Lung (tissue), 12 donors: ENCODE data around the gene NAV1. TPM values are rescaled to one million over a fixed set of nuclear protein-coding genes. Genes with fewer than 3 reads are reported as not detected.
A peak's percentile ranks its signal among the peaks of the same experiment; 100 is the strongest.

Source experiments
- ATAC-seq: fragments of 200-7000 bp; cut with Tn5 transposase; one replicate; pipeline ENCODE4 v1.9.1; 2020; ENCODE audit warnings: moderate number of reproducible peaks; ENCODE audit not compliant: insufficient read depth, low FRiP score
- DNase-seq, 3 donors: peaks; one replicate each; pipeline ENCODE4 v3.0.0-alpha.2; 2013 to 2017
- H3K27ac ChIP-seq, 2 donors: one replicate each; pipeline ENCODE4 v1.5.1; 2013; ENCODE audit warnings: mild to moderate bottlenecking in 2 of 2, moderate library complexity in 2 of 2, control low read depth in 1 of 2, inconsistent platforms in 1 of 2, low read depth in 1 of 2, low read length in 1 of 2
- H3K27me3 ChIP-seq, 3 donors: one replicate each; pipeline ENCODE4 v1.5.1; 2013; ENCODE audit warnings: low read length in 2 of 3; ENCODE audit not compliant: control insufficient read depth in 3 of 3, insufficient read depth in 3 of 3
- H3K36me3 ChIP-seq, 4 donors: one replicate each; pipeline ENCODE4 v1.5.1; 2013; ENCODE audit warnings: low read length in 4 of 4, mild to moderate bottlenecking in 1 of 4, moderate library complexity in 1 of 4; ENCODE audit not compliant: control insufficient read depth in 4 of 4, insufficient read depth in 4 of 4
- H3K4me1 ChIP-seq, 5 donors: one replicate each; pipeline ENCODE4 v1.5.1; 2013; ENCODE audit warnings: low read length in 5 of 5, mild to moderate bottlenecking in 2 of 5, moderate library complexity in 1 of 5; ENCODE audit not compliant: control insufficient read depth in 5 of 5, insufficient read depth in 5 of 5
- H3K4me3 ChIP-seq: one replicate; pipeline ENCODE4 v1.5.1; 2013; ENCODE audit warnings: mild to moderate bottlenecking, control low read depth, moderate library complexity
- H3K9ac ChIP-seq, 2 donors: one replicate each; pipeline ENCODE4 v1.5.1; 2013; ENCODE audit warnings: low read length in 2 of 2, control low read depth in 1 of 2; ENCODE audit not compliant: insufficient read depth in 1 of 2
- H3K9me3 ChIP-seq, 4 donors: one replicate each; pipeline ENCODE4 v1.5.1; 2013; ENCODE audit warnings: low read length in 3 of 4, mild to moderate bottlenecking in 1 of 4, moderate library complexity in 1 of 4; ENCODE audit not compliant: control insufficient read depth in 4 of 4, insufficient read depth in 3 of 4
- WGBS, 2 donors: extraction: QIAGEN DNeasy Blood & Tissue Kit; methylation state at CpG; one replicate each; pipeline ENCODE4 v1.1.7; 2013; 5-methylcytosine and 5-hydroxymethylcytosine counted together
- polyA plus RNA-seq, 2 donors: library from polyadenylated mRNA; stranded (reverse); fragments of 200-250 nt; gene quantifications; one replicate each; pipeline ENCODE4 v1.2.1, GENCODE V29; 2013
- total RNA-seq, 2 donors: library from RNA; depleted of rRNA in 1 of 2; stranded (reverse); fragments of >200 nt in 1 of 2; gene quantifications; one replicate each; pipeline ENCODE4 v1.2.1, GENCODE V29; 2014 to 2021
- TF ChIP-seq, protein P1 (sequence below): IDR thresholded peaks from 2 replicates; pipeline ENCODE4 v1.5.1; 2012; ENCODE audit warnings: mild to moderate bottlenecking; ENCODE audit errors: control extremely low read depth, extremely low read depth
- donor health status: control.
- donor health status: control.
- donor health status: Bipolar disorder and iron deficiency.
- donor health status: healthy.
- donor health status: DM: yes; HTN: yes; CAD: no.

Gene NAV1
- total and polyA plus RNA-seq, 4 donors: 6.5 to 38.6 (median 17.9) TPM

DNA sequence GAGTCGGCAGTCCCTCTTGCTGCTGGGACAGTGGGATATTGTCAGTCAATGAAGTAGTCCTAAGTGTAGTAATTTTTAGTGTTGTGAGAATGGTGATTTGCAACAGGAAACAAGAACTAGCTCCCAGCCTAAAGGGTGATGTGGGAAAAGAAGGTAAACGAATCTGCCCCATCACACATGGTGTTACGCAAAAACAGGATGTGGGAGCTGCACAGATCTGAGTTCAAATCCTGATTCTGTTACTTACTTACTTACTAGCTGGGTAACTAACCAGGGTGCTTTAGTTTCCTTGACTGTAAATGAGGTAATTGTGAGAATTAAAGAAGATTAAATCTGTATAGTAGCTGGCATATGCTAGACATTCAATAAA, 22.3 kb downstream of the NAV1 start:
- Histone ChIP-seq H3K9me3 (no peaks in the 10 kb centered on the region), H3K4me3 (no peak overlapping the region), H3K27ac (no peak overlapping the region), H3K4me1 (peaks cover 0 to 14% (median 0%) of the 10 kb centered on the region in 5 donors), H3K9ac (no peak overlapping the region), H3K27me3 (no peaks in the 10 kb centered on the region), H3K36me3 (no peaks in the 10 kb centered on the region)
- TF ChIP-seq, protein P1, sequence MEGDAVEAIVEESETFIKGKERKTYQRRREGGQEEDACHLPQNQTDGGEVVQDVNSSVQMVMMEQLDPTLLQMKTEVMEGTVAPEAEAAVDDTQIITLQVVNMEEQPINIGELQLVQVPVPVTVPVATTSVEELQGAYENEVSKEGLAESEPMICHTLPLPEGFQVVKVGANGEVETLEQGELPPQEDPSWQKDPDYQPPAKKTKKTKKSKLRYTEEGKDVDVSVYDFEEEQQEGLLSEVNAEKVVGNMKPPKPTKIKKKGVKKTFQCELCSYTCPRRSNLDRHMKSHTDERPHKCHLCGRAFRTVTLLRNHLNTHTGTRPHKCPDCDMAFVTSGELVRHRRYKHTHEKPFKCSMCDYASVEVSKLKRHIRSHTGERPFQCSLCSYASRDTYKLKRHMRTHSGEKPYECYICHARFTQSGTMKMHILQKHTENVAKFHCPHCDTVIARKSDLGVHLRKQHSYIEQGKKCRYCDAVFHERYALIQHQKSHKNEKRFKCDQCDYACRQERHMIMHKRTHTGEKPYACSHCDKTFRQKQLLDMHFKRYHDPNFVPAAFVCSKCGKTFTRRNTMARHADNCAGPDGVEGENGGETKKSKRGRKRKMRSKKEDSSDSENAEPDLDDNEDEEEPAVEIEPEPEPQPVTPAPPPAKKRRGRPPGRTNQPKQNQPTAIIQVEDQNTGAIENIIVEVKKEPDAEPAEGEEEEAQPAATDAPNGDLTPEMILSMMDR: no peak
- ATAC-seq (no peak), DNase-seq (no peak)
- 56 to 67% methylated on average over 3 of the region's 3 CpGs for WGBS, 2 donors

DNA sequence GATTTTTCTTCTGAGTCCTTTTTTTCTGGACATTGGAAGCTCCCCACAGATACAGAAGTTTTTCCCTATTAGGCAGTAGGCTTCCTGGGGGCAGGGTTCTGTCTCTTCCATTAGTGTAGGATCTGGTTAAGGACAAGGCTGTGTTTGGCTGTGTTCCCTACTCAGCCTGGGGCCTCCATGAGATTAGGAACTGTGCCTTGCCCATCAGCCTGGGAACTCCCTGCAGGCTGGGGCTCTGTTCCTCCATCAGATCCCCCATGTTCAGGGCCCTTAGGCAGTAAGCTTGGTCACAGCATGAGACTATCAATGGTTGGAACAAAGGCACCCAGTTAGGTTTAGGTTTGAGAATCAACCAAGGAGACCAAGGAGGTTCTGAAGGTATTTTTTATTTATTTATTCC, 22.7 kb downstream of the NAV1 start:
- TF ChIP-seq, protein P1: no peak
- Histone ChIP-seq H3K4me3 (no peak overlapping the region), H3K9ac (no peak overlapping the region), H3K9me3 (no peaks in the 10 kb centered on the region), H3K27me3 (no peaks in the 10 kb centered on the region), H3K27ac (peak overlapping the region in 1 of 2 donors; percentile 18), H3K36me3 (no peaks in the 10 kb centered on the region), H3K4me1 (peaks cover 0 to 14% (median 0%) of the 10 kb centered on the region in 5 donors)
- ATAC-seq (no peak), DNase-seq (no peak)

DNA sequence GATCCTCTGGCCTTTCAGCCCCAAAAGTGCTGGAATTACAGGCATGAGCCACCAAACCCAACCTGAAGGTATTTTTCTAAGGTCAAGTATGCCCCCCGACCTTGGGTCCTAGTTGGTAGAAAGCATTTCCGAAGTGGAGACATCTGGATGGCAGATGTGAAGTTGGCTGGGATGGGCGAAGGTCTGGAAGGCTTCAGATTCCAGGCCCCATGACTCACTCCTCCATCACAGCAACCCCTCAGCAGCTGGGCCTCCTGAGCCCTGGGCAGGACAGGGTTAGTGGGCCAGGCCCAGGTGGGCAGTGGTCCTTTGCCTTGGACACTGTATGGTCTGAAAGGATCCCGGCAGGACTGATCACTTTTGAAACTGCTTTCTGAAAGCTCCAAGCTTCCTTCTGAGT, 23.3 kb downstream of the NAV1 start:
- Histone ChIP-seq H3K9ac (no peak overlapping the region), H3K36me3 (no peaks in the 10 kb centered on the region), H3K4me1 (peaks cover 0 to 14% (median 0%) of the 10 kb centered on the region in 5 donors), H3K9me3 (no peaks in the 10 kb centered on the region), H3K27me3 (no peaks in the 10 kb centered on the region), H3K27ac (peak overlapping the region in 1 of 2 donors; percentile 37), H3K4me3 (no peak overlapping the region)
- 80 to 97% methylated on average over 4 of the region's 4 CpGs for WGBS, 2 donors
- DNase-seq: no peak
- TF ChIP-seq, protein P1: no peak
- ATAC-seq: no peak

DNA sequence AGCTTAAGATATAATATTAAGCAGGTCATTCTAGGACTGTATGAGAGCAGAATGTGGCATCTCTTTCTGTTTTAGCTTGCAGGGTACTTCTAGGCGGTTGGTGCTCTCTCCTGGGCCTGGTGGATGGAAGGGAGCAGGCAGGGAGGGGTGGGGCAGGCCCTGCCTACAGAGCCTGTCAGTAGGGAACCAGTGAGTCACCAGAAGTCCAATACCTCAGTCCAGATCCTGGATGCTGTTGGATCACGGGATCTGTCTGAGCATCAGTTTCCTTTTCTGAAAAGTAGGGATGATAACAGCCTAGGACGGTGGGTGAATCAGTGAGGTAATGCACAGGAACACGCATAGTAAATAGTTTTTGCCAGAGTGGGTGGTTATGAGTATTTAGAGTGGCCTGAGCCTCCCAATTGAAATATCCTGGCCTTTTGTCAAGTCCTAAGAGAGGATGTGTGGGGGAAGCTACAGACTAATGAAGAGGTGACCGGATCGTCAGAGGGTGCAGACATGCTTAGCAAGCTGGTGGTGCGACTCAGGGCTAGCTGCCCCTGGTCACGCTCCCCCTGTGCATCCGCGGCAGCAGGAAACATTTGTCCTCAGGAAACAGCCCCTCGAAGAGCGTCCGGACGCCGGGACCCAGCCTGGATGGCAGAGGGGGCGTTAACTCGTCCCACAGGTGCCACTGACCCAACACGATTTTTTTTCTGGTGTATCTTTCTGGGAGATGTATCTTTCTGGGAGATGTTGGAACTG, 23.9 kb downstream of the NAV1 start:
- no peaks in the 10 kb centered on the region for H3K36me3 ChIP-seq
- TF ChIP-seq, protein P1: no peak
- no peaks in the 10 kb centered on the region for H3K9me3 ChIP-seq
- peaks cover 0 to 15% (median 0%) of the 10 kb centered on the region in 5 donors for H3K4me1 ChIP-seq
- H3K27me3 ChIP-seq: no peaks in the 10 kb centered on the region
- DNase-seq: no peak
- no peak for ATAC-seq
- no peak overlapping the region for H3K4me3 ChIP-seq
- 65 to 68% methylated on average over 18 of the region's 18 CpGs for WGBS, 2 donors
- no peak overlapping the region for H3K9ac ChIP-seq
- H3K27ac ChIP-seq: peak overlapping the region in 1 of 2 donors; percentile 37
